ENCODE results near the gene OPRM1. TPM values are rescaled to one million over a fixed set of nuclear protein-coding genes. Genes with fewer than 3 reads are reported as not detected.

The OPRM1 gene
- total RNA-seq, 4 donors from 2014 or later, result 0.27 to 0.87 (median 0.40) TPM; not detected in 1

- no peaks in the 10 kb centered on the region for H3K9me3 ChIP-seq
- no peaks in the 10 kb centered on the region for H3K27me3 ChIP-seq
- no peak for ATAC-seq
- WGBS, 2 donors (ENCODE audit: low coverage in 1 of 2), result 87% methylated on average over 5 of the region's 6 CpGs; no CpG with 5 or more reads in 1 of the 2 donors
- no peak overlapping the region for H3K4me3 ChIP-seq
- no peaks in the 10 kb centered on the region for H3K36me3 ChIP-seq
- no peak for TF ChIP-seq POLR2AphosphoS5 (IDR thresholded peaks at IDR 0.05)
- TF ChIP-seq POLR2A (IDR thresholded peaks at IDR 0.05), result no peak
- no peak overlapping the region for H3K27ac ChIP-seq
- H3K4me1 ChIP-seq, result no peaks in the 10 kb centered on the region
Measured at GRCh38 chr6:154138793-154139192, 99.8 kb downstream of the OPRM1 start.

- TF ChIP-seq EP300 (IDR thresholded peaks at IDR 0.05) (no peak), POLR2A (IDR thresholded peaks at IDR 0.05) (no peak), CTCF (IDR thresholded peaks at IDR 0.05) (no peak), POLR2AphosphoS5 (IDR thresholded peaks at IDR 0.05) (no peak)
- Histone ChIP-seq H3K36me3 (no peaks in the 10 kb centered on the region), H3K4me3 (no peak overlapping the region), H3K27ac (no peak overlapping the region), H3K4me1 (no peaks in the 10 kb centered on the region), H3K27me3 (no peaks in the 10 kb centered on the region), H3K9me3 (no peaks in the 10 kb centered on the region)
- ATAC-seq, result no peak
- WGBS, 2 donors (ENCODE audit: low coverage in 1 of 2), result 78 to 95% methylated on average over 6 of the region's 6 CpGs
Measured at GRCh38 chr6:154139892-154140291, 100.9 kb downstream of the OPRM1 start.

DNA sequence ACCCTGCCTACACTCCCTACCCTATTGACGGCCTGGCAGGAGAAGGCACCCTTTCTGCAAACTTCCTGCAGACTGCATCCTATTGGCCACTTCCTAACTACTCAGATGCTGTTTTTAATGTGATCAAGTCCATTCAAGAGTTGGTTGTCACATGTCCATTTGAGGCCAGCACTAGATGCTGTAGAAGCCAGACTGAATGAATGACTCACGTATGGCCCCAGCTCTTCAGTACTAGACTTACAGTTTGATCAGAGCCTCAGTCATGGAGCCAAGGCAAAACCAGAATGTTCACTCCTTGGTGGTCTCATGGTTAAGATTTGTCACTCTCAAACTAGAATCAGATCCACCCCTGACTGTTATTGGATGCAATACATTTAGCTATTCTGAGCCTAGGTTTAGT, 101.7 kb downstream of the OPRM1 start:
- H3K27ac ChIP-seq, result no peak overlapping the region
- no peaks in the 10 kb centered on the region for H3K9me3 ChIP-seq
- 75% methylated on average over 1 of the region's 2 CpGs; no CpG with 5 or more reads in 1 of the 2 donors for WGBS, 2 donors (ENCODE audit: low coverage in 1 of 2)
- TF ChIP-seq POLR2AphosphoS5 (IDR thresholded peaks at IDR 0.05) (no peak), CTCF (IDR thresholded peaks at IDR 0.05) (no peak), POLR2A (IDR thresholded peaks at IDR 0.05) (no peak), EP300 (IDR thresholded peaks at IDR 0.05) (no peak)
- H3K36me3 ChIP-seq, result no peaks in the 10 kb centered on the region
- H3K4me1 ChIP-seq, result no peaks in the 10 kb centered on the region
- H3K4me3 ChIP-seq, result no peak overlapping the region
- ATAC-seq, result no peak
- H3K27me3 ChIP-seq, result no peaks in the 10 kb centered on the region

DNA sequence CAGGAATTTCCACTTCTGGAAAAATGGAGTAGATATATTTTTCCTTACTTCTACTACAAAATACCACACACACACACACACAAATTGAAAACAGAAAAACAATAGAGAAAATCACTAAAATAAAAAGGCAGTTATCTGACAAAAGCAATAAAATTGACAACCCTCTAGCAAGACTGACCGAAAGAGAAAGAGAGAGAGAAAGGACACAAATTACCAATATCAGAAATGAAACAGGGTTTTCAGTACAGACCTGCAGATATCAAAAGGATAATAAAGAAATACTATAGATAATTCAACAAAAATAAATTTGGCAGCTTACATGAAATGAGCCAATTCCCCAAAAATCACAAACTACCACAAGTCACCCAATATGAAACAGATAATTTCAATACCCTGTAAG, 104.7 kb downstream of the OPRM1 start:
- H3K9me3 ChIP-seq, result no peaks in the 10 kb centered on the region
- 67 to 89% methylated on average over 1 of the region's 1 CpG for WGBS, 2 donors (ENCODE audit: low coverage in 1 of 2)
- no peaks in the 10 kb centered on the region for H3K4me1 ChIP-seq
- H3K36me3 ChIP-seq, result no peaks in the 10 kb centered on the region
- H3K27ac ChIP-seq, result no peak overlapping the region
- TF ChIP-seq POLR2AphosphoS5 (IDR thresholded peaks at IDR 0.05), result no peak
- no peak for TF ChIP-seq EP300 (IDR thresholded peaks at IDR 0.05)
- TF ChIP-seq CTCF (IDR thresholded peaks at IDR 0.05), result no peak
- TF ChIP-seq POLR2A (IDR thresholded peaks at IDR 0.05), result no peak
- no peaks in the 10 kb centered on the region for H3K27me3 ChIP-seq
- ATAC-seq, result no peak
- no peak overlapping the region for H3K4me3 ChIP-seq

DNA sequence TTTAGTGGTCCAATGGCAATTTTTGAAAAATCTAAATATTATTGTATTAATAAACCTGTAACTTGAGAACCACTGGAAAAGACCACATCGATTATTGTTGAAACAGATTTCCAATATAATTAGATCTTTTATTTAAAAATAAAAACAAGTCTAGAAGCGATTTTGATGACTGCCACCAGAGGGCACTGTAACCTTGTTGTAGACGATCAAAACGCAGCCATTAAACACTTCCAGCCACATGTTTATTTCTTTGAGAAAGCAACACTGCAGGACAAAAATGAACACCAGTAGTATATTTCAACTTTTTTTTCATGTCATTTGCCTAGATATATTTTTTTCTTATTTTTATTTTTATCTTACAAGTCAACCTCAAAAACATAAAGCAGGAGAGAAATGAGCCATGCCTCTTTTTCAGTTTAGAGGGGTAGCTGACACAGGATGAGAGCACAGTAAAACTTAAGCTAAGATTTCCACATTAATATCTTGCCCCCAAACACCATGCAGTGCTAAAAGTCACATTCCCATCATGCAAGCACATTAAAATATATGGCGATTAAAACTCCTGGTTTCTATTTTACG, 115.4 kb downstream of the OPRM1 start:
- TF ChIP-seq CTCF (IDR thresholded peaks at IDR 0.05) (peak; percentile 76 to 82 (median 79)), EP300 (IDR thresholded peaks at IDR 0.05) (no peak), POLR2A (IDR thresholded peaks at IDR 0.05) (no peak), POLR2AphosphoS5 (IDR thresholded peaks at IDR 0.05) (no peak)
- Histone ChIP-seq H3K27ac (no peak overlapping the region), H3K4me3 (no peak overlapping the region), H3K4me1 (peaks cover 0 to 18% (median 3%) of the 10 kb centered on the region in 3 donors), H3K36me3 (no peaks in the 10 kb centered on the region), H3K27me3 (no peaks in the 10 kb centered on the region), H3K9me3 (no peaks in the 10 kb centered on the region)
- WGBS, 2 donors (ENCODE audit: low coverage in 1 of 2), result 27 to 32% methylated on average over 6 of the region's 6 CpGs
- no peak for ATAC-seq

Data from gastroesophageal sphincter (tissue), 4 donors.